Activated T-cell treated with anti-CD3 and anti-CD28 coated beads, Interleukin-2, amount 50 U/mL, for 24 hours (primary cell): ENCODE data around the gene CD1D.
"Not testable (repeated sequence)": the region's sequence is repeated elsewhere in the genome, so short reads cannot be mapped to it uniquely, and the experiment has no call there.

Experiments used
- DNase-seq: peaks from one replicate; pipeline ENCODE4 v3.0.0-alpha.2; 2020
- H3K27ac Mint-ChIP-seq: 2 replicates; pipeline ENCODE4 v1.8.0; 2020; ENCODE audit warnings: mild to moderate bottlenecking, mixed read lengths
- H3K27me3 Mint-ChIP-seq: 2 replicates; pipeline ENCODE4 v1.8.0; 2020; ENCODE audit warnings: mixed read lengths
- H3K36me3 Mint-ChIP-seq: 2 replicates; pipeline ENCODE4 v1.8.0; 2020; ENCODE audit warnings: low read depth, mixed read lengths
- H3K4me1 Mint-ChIP-seq: 2 replicates; pipeline ENCODE4 v1.8.0; 2020; ENCODE audit warnings: low read depth, mixed read lengths
- H3K4me3 Mint-ChIP-seq: 2 replicates; pipeline ENCODE4 v1.8.0; 2020; ENCODE audit warnings: mild to moderate bottlenecking, moderate library complexity, mixed read lengths
- H3K9me3 Mint-ChIP-seq: 2 replicates; pipeline ENCODE4 v1.8.0; 2020; ENCODE audit warnings: mixed read lengths

Gene CD1D

DNA sequence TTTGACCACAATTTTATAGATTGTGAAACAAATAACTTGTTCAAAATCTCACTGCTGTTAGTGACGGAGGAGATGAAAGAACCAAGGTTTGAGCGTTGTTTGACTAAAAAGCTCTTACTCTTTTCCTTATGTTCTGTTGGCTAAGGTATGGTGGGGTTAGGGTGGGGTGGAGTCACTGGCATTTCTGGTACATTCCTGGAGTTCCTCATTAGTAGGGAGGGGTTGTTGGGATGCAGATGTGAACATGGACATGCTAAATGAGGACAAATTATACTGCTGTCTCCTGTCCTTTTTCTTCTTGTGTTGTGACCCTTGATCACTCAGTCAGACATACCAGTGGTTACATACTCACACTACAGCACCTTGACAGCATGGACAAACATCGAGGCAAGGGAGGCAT lies 26.2 kb upstream of the CD1D start:
- no peak overlapping the region for H3K27ac Mint-ChIP-seq

DNA sequence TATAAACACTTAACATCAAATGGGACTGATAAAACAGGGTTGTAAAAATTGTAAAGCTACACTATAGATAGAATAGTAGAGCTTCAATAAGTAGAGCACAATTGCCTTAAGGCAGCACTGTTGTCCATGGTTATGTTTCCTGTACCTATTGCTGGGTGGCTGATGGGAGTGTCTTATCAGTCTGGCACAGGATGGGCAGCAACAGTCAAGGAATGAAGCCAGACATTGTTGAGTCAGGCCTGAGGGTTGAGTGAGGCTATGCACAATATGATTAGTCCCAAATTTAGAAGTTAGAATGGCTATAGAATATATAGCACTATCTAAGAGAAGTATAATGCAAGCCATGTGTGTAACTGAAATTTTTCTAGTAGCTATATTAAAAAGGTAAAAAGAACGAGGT lies 25.0 kb upstream of the CD1D start:
- Mint-ChIP-seq H3K27ac (no peak overlapping the region), H3K9me3 (no peaks in the 10 kb centered on the region), H3K27me3 (peaks cover 32% of the 10 kb centered on the region), H3K36me3 (no peaks in the 10 kb centered on the region), H3K4me1 (peaks cover 5% of the 10 kb centered on the region), H3K4me3 (no peak overlapping the region)
- no peak for DNase-seq

More for the DNA sequence above, 26.2 kb upstream of the CD1D start:
- Mint-ChIP-seq H3K4me1 (peaks cover 17% of the 10 kb centered on the region), H3K36me3 (no peaks in the 10 kb centered on the region), H3K4me3 (no peak overlapping the region), H3K27me3 (peaks cover 27% of the 10 kb centered on the region), H3K9me3 (no peaks in the 10 kb centered on the region)
- DNase-seq, result no peak

DNA sequence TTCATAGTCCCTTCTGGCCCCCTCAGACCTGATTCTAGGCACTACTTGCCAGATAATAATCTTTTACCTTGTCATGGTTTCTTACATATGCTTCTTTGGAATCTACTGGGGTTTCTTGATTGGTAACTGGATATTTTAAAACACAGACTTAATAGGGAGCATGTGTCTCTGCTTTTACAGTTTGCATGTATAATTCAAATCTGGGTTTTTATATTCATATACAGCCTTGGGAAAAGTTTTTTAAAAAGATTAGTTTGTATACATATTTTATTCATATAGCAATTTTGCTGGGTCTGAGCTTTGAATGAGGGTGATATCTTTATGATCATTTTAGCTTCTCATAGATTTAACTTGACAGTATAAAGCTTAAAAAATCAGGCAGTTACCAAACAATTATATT lies 21.1 kb upstream of the CD1D start:
- Mint-ChIP-seq H3K4me1 (no peaks in the 10 kb centered on the region), H3K27me3 (peaks cover 61% of the 10 kb centered on the region), H3K9me3 (no peaks in the 10 kb centered on the region), H3K27ac (no peak overlapping the region), H3K4me3 (no peak overlapping the region), H3K36me3 (no peaks in the 10 kb centered on the region)
- no peak for DNase-seq

DNA sequence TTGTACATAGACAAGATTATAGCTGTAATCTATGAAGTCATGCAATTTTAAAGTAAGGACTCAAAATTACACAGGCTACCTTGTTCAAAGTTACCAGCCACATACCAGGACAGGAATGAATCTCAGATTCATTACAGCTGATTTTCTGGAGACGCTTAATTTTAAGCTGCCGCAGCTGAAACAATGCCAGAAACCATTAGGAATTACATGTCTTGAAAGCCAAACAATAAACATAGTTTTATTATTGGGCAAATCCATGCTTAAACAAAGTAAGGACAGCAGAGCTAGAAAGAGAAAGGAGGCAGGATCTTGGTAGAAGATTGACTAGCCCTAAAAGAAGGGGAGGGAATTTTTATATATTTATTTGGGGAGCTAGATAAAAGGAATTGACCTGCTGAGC lies 19.2 kb upstream of the CD1D start:
- no peak overlapping the region for H3K4me3 Mint-ChIP-seq
- H3K36me3 Mint-ChIP-seq, result no peaks in the 10 kb centered on the region
- H3K4me1 Mint-ChIP-seq, result no peaks in the 10 kb centered on the region
- no peak overlapping the region for H3K27ac Mint-ChIP-seq
- H3K9me3 Mint-ChIP-seq, result no peaks in the 10 kb centered on the region
- H3K27me3 Mint-ChIP-seq, result peaks cover 65% of the 10 kb centered on the region
- DNase-seq, result no peak

DNA sequence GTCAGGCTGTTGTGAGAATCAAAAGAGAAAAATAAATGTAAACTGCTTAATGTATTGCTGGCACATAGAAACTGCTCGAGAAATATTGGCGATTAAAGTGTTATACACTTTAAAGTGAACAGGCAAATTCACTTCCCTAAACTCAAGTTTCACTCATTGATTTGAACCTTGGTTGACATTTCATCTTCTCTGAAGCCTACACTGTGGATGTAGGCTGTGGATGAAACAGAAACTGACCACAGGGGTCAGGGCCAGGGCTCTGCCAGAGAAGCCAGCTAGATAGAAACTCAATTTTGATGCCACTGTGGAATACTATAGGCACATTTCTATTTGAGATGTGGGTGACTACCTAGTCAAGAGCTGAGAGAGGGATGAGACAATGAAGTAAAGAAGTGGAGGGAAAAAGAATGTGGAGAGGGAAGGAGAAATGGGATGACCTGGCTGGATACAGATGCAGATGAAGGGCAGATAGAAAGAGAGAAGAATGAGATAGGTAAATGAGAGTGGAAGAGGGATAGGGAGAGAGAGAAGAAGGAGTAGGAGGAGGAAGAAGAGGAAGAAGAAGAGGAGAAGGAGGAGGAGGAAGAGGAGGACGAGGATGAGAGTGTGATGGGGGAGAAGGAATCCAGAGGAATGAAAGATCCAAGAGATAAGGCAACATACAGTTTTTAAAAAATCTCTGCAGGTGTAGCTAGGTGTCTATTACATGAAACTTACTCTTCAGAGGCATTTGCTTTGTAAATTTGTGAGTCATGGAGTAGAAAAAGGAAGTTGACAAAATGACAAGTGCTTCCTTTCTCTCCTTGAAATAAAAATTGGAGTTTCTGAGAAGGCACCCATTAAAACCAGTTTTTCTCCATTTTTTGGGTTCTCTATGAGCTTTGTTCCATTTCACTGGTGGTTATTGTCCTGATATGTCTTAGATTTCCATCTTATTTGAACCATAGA lies 17.4 kb upstream of the CD1D start:
- Mint-ChIP-seq H3K4me1 (no peaks in the 10 kb centered on the region), H3K4me3 (no peak overlapping the region), H3K27ac (no peak overlapping the region), H3K27me3 (peaks cover 60% of the 10 kb centered on the region), H3K9me3 (no peaks in the 10 kb centered on the region), H3K36me3 (no peaks in the 10 kb centered on the region)
- DNase-seq, result no peak

DNA sequence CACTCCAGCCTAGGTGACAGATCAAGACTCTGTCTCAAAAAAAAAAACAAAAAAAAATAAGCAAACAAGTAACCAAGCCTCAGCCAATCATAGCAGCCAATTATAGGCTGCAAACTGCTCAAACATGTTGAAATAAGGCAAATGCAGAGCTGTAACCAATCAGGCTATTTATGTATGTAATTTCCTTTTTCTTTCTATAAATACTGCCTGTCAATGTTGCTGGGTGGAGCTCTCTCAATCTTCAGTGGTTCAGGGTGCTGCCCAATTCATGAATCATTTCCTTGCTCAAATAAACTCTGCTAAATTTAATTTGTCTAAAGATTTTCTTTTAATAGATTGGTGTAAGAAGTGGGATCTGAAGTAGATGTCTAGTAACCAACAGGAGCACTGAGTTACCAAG lies 11.6 kb upstream of the CD1D start:
- no peaks in the 10 kb centered on the region for H3K36me3 Mint-ChIP-seq
- DNase-seq, result no peak
- no peak overlapping the region for H3K27ac Mint-ChIP-seq
- H3K27me3 Mint-ChIP-seq, result peaks cover 35% of the 10 kb centered on the region
- H3K4me3 Mint-ChIP-seq, result no peak overlapping the region
- no peaks in the 10 kb centered on the region for H3K9me3 Mint-ChIP-seq
- no peaks in the 10 kb centered on the region for H3K4me1 Mint-ChIP-seq

DNA sequence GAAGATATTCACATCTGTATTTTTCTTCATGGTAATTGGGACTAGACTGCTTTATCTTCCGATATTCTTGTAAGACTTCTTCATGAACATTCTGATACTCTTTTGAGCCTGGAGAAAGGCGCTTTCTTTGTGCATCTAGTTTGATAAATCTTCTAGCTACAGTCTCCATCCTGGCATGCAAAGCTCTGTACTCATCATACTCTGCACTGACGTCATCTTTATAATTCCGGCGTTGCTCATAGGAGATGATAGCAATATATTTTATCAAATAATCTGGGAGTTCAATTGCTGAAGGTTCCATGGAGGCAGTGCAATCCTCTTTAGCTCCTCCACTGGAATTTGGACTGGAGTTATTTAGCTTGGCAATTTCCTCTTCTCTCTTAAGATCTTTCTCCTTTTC lies 4.8 kb upstream of the CD1D start:
- not testable (repeated sequence) for H3K27ac Mint-ChIP-seq, DNase-seq, H3K9me3 Mint-ChIP-seq, H3K4me1 Mint-ChIP-seq, H3K4me3 Mint-ChIP-seq, H3K36me3 Mint-ChIP-seq
- peaks cover 59% of the 10 kb centered on the region for H3K27me3 Mint-ChIP-seq

DNA sequence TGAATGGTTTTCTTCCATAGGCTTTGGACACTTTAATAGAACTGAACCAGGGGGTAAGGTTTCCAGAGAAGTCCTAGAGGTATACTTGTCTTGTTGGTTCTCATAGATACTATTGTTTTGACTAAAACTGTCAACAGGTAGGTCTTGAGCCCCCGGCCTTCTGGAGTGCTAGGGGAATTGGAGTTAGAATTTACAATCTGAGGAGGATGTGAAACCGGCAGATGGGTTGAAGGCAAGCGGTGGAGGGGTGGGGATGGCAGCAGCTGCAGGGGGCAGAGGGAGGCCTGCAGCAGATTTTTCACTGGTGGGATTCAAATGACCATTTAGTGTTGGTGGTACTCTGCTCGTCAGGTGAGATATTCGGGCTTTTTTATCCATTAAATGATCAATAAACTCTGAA lies 4.3 kb upstream of the CD1D start:
- H3K36me3 Mint-ChIP-seq, result no peaks in the 10 kb centered on the region
- H3K4me3 Mint-ChIP-seq, result no peak overlapping the region
- H3K4me1 Mint-ChIP-seq, result peaks cover 13% of the 10 kb centered on the region
- H3K27me3 Mint-ChIP-seq, result peaks cover 62% of the 10 kb centered on the region
- no peak overlapping the region for H3K27ac Mint-ChIP-seq
- no peaks in the 10 kb centered on the region for H3K9me3 Mint-ChIP-seq
- no peak for DNase-seq

DNA sequence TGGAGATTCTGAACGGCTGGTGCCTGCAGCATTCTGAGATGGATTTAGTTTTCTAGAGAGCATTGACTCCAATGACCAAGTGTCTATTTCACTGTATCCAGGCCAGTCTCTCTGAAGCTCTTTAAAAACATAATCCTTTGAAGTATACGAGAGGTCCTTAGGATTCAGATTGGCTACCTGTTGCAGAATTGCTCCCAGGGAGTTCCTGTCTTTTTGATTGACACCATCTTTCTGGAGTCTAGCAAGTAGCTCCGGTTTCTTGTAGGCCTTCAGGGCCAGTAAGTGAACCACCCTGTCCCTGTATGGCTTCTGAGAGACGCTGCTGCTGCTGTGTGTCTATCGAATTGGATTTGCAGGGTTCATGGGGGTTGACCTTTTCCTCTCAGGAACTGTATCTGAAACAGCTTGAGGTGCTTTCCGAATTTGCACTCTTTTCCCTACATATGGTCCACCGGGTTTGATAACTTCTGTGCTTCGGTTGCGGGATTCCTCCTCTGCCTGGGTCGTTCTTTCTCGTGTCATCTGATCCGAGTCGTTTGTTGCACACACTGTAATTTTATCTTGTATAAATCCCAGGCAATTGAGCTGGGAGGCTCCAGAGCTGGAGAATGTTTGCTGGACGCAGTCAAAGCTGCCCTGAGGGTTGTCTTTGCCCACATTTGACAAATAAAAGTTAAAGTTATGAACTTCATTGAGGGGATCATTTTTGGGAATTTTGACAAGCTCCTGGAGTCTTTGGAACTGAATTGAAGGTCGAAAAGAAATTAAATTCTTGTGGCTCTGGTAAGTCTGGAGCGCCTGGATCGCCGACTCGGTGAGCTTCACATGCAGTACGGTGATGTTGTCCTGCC lies 3.6 kb upstream of the CD1D start:
- H3K4me1 Mint-ChIP-seq, result peaks cover 16% of the 10 kb centered on the region
- not testable (repeated sequence) for H3K27ac Mint-ChIP-seq

DNA sequence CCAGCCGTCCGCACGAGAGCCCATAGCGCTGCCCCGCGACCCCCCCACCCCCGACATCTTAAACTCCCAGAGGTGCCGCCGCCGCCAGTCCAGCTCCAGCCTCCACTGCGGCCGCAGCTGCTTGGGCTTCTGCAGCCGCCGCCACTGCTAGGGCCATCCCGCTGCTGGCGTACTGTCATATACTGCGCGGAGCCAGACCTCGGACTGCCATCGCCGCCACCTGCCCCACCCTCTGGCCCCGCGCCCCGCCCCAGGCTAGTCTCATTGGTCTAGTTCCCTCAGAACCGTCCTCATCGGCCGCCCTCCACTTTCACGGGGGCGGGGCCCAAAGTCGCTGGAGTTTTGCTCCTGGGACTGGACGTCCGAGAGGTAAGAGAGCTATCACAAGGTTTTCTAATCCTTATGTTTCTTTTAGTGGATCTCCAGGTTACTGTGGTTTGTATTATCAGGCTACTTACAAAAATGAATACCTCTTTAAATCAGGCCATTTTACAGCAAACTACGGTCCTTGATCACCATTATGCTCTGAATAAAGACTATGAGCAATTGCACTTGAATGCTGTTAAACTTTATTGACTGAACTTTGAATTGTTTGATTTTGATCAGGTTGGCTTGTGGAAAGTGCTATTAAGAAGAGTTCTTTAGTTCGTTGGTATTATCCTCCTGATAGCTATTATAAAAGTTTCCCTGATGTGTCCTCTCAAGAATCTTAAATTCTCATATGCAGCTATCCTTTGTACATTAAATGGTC lies 2.8 kb upstream of the CD1D start:
- peak; percentile 51 for DNase-seq
- H3K27me3 Mint-ChIP-seq, result peaks cover 77% of the 10 kb centered on the region
- no peaks in the 10 kb centered on the region for H3K9me3 Mint-ChIP-seq
- H3K4me1 Mint-ChIP-seq, result peaks cover 16% of the 10 kb centered on the region
- peak overlapping the region; percentile 20 for H3K4me3 Mint-ChIP-seq
- H3K27ac Mint-ChIP-seq, result no peak overlapping the region
- H3K36me3 Mint-ChIP-seq, result no peaks in the 10 kb centered on the region

More for the DNA sequence above, 3.6 kb upstream of the CD1D start:
- not testable (repeated sequence) for DNase-seq, H3K9me3 Mint-ChIP-seq, H3K36me3 Mint-ChIP-seq
- Mint-ChIP-seq H3K4me3 (peak overlapping the region; percentile 20), H3K27me3 (peaks cover 69% of the 10 kb centered on the region)

DNA sequence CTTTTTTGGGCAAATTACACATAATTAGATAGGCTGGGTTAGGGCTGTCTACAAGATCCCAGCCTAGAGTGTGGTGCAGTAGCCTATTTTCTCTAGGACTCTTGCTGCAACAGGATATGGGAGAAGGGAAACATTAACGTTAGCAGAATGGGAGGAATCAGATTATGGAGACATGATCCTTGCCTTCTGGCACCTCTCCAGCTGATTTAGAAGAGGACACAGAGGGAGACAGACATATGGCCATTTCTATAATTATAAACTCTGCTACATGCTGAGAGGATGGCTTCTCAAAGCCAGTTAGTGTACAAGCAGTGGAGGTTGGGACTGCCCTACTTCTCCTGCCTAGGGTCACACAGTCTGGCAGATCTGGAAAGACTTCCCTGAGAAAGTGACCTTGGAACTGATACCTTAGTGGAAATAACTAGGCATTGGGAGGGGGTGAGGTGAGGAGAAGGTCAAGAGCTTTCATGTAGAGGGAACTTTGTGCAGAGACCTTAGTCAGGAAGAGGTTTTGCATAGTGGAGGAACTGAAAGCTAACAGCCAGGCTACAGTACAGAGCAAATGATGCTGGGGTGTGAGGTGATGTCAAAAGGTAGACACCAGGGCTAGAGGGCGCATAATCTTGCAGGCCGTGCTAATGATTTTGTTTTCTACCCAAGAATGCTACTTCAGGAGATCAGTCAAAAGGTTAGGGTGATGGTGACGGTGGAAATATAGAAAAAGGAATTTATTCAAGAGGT lies 1.2 kb upstream of the CD1D start:
- no peaks in the 10 kb centered on the region for H3K9me3 Mint-ChIP-seq
- no peak for DNase-seq
- H3K4me1 Mint-ChIP-seq, result peaks cover 16% of the 10 kb centered on the region
- H3K27me3 Mint-ChIP-seq, result peaks cover 84% of the 10 kb centered on the region
- H3K4me3 Mint-ChIP-seq, result no peak overlapping the region
- no peaks in the 10 kb centered on the region for H3K36me3 Mint-ChIP-seq
- no peak overlapping the region for H3K27ac Mint-ChIP-seq

DNA sequence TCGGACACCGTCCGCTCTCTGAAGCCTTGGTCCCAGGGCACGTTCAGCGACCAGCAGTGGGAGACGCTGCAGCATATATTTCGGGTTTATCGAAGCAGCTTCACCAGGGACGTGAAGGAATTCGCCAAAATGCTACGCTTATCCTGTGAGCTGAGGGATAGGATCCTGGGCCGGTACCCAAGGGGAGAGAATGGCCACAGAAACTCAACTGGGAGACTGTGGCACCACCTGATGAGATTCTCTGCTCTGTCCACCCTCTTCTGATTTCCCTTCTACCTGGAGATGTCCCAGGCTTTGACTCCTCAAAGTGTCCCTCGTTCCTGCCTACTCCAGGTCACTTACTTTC lies 855 bp downstream of the CD1D start:
- Mint-ChIP-seq H3K27me3 (peaks cover 82% of the 10 kb centered on the region), H3K36me3 (no peaks in the 10 kb centered on the region), H3K4me1 (peaks cover 16% of the 10 kb centered on the region), H3K4me3 (peak overlapping the region; percentile 77), H3K27ac (no peak overlapping the region), H3K9me3 (no peaks in the 10 kb centered on the region)
- no peak for DNase-seq

DNA sequence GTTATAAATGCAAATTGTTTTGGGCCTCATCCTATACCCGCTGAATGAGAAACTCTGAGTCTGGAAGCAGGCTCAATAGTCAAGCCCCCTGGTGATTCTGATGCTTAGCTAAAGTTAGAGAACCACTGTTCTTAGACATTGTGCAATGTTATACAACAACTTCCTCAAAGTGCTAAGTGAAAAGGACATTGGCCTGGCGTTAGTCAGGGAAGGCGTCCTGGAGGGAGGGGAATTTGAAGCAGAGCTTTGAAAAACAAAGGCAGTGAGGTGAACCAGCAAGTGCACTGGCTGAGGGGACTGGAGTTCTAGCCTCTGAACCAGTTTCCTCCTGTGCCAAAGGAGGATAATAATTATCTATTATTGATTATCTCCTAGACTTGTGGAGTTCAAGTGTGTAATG lies 5.1 kb downstream of the CD1D start:
- no peaks in the 10 kb centered on the region for H3K36me3 Mint-ChIP-seq
- no peak overlapping the region for H3K4me3 Mint-ChIP-seq
- H3K27ac Mint-ChIP-seq, result no peak overlapping the region

DNA sequence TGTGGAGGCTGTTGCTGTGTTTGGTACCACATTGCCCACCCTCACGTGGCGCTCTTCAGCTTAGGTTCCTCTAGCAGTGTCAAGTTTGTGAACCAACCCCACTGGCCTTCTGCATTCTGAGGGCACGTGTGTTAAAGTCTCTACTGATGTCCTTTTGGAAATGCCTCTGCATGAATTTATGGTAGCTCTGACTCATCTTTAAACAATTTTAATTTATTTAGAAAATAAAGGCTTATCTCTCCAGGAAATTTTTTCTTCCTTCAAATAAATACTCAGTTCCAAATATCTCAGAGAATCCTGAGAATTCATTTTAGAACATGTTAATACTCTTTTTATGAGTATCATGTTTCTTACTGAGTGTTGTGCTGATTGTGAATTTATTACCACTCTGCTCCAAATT lies 5.5 kb downstream of the CD1D start:
- Mint-ChIP-seq H3K4me3 (no peak overlapping the region), H3K27me3 (peaks cover 61% of the 10 kb centered on the region), H3K27ac (no peak overlapping the region), H3K4me1 (peaks cover 6% of the 10 kb centered on the region), H3K36me3 (no peaks in the 10 kb centered on the region), H3K9me3 (no peaks in the 10 kb centered on the region)
- no peak for DNase-seq

More for the DNA sequence above, 5.1 kb downstream of the CD1D start:
- Mint-ChIP-seq H3K9me3 (no peaks in the 10 kb centered on the region), H3K4me1 (peaks cover 10% of the 10 kb centered on the region), H3K27me3 (peaks cover 65% of the 10 kb centered on the region)
- DNase-seq, result no peak
